Measurements from ENCODE around the gene TIMM10. TPM values are rescaled to one million over a fixed set of nuclear protein-coding genes. Genes with fewer than 3 reads are reported as not detected.

The TIMM10 gene
- total RNA-seq, 1 donor from 2014 or later, result 42.0 TPM

GRCh38 chr11:57491371-57492061 lies 39.0 kb downstream of the TIMM10 start:
- DNase-seq (ENCODE audit: low spot score) (no peak), ATAC-seq (peak; percentile 46)
- intact Hi-C loops (cut with DNase I), result no loop called here

- DNase-seq (ENCODE audit: low spot score) (no peak), ATAC-seq (no peak)
- intact Hi-C loops (cut with DNase I), result no loop called here
Measured at GRCh38 chr11:57490456-57491248, 39.9 kb downstream of the TIMM10 start.

- ATAC-seq (no peak), DNase-seq (ENCODE audit: low spot score) (no peak)
- intact Hi-C loops (cut with DNase I), result no loop called here
Measured at GRCh38 chr11:57487920-57488659, 42.5 kb downstream of the TIMM10 start.

GRCh38 chr11:57487021-57487778 lies 43.4 kb downstream of the TIMM10 start:
- intact Hi-C loops (cut with DNase I), result no loop called here
- ATAC-seq (no peak), DNase-seq (ENCODE audit: low spot score) (no peak)

- intact Hi-C loops (cut with DNase I), result no loop called here
- ATAC-seq (no peak), DNase-seq (ENCODE audit: low spot score) (no peak)
Measured at GRCh38 chr11:57485217-57485990, 45.1 kb downstream of the TIMM10 start.

- intact Hi-C loops (cut with DNase I), result no loop called here
- no peak for ATAC-seq
- DNase-seq (ENCODE audit: low spot score), result no peak
Measured at GRCh38 chr11:57484141-57484710, 46.3 kb downstream of the TIMM10 start.

- ATAC-seq (no peak), DNase-seq (ENCODE audit: low spot score) (no peak)
- intact Hi-C loops (cut with DNase I), result no loop called here
Measured at GRCh38 chr11:57483562-57483918, 47.0 kb downstream of the TIMM10 start.

- intact Hi-C loops (cut with DNase I), result no loop called here
- DNase-seq (ENCODE audit: low spot score) (no peak), ATAC-seq (peak; percentile 41)
Measured at GRCh38 chr11:57482782-57483561, 47.6 kb downstream of the TIMM10 start.

- no peak for ATAC-seq
- no peak for DNase-seq (ENCODE audit: low spot score)
- intact Hi-C loops (cut with DNase I), result no loop called here
Measured at GRCh38 chr11:57481915-57482781, 48.4 kb downstream of the TIMM10 start.

- intact Hi-C loops (cut with DNase I), result no loop called here
- DNase-seq (ENCODE audit: low spot score) (no peak), ATAC-seq (no peak)
Measured at GRCh38 chr11:57481315-57481714, 49.2 kb downstream of the TIMM10 start.

- peak; percentile 54 for ATAC-seq
- DNase-seq (ENCODE audit: low spot score), result peak; percentile 84
- intact Hi-C loops (cut with DNase I), result no loop called here
Measured at GRCh38 chr11:57480409-57481137, 50.0 kb downstream of the TIMM10 start.

GRCh38 chr11:57479911-57480310 lies 50.6 kb downstream of the TIMM10 start:
- DNase-seq (ENCODE audit: low spot score) (no peak), ATAC-seq (no peak)
- intact Hi-C loops (cut with DNase I), result loop anchor here (5.0 kb wide), 1 partner anchor 128 kb away; no protein-coding TSS in a partner anchor

GRCh38 chr11:57479021-57479663 lies 51.4 kb downstream of the TIMM10 start:
- intact Hi-C loops (cut with DNase I), result loop anchor here (5.0 kb wide), 1 partner anchor 127 kb away; no protein-coding TSS in a partner anchor
- no peak for ATAC-seq

More at GRCh38 chr11:57479021-57479663, 51.4 kb downstream of the TIMM10 start:
- DNase-seq (ENCODE audit: low spot score), result no peak
